GM12873 (cell line): ENCODE data around the gene SORBS1.

Source experiments
- TF ChIP-seq, protein P1 (sequence below): IDR thresholded peaks from 2 replicates; pipeline ENCODE4 v1.5.1; 2012; ENCODE audit warnings: low read depth, mild to moderate bottlenecking, moderate library complexity, low read length, control low read depth; ENCODE audit not compliant: insufficient read depth; ENCODE audit errors: missing control alignments

Gene SORBS1

DNA sequence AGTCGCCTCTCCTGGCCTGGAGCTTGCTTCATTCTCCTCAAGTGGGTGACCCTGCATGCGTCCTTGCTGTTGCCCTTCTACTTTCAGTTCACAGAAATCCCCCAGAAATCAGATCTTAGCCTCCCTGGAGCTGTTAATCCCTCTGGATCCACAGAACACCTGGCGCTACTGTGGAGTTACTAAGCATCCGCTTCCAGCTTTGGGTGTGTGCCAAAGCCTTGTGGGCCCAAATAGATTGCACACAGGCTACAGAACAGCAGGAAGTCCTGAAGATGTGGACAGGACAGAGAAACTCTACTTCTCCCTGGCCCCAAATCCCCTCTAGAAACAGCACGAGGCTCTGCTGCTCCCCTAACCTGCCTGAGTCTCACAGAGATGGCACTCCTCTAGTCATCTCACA lies 233.8 kb downstream of the SORBS1 start:
- TF ChIP-seq, protein P1, sequence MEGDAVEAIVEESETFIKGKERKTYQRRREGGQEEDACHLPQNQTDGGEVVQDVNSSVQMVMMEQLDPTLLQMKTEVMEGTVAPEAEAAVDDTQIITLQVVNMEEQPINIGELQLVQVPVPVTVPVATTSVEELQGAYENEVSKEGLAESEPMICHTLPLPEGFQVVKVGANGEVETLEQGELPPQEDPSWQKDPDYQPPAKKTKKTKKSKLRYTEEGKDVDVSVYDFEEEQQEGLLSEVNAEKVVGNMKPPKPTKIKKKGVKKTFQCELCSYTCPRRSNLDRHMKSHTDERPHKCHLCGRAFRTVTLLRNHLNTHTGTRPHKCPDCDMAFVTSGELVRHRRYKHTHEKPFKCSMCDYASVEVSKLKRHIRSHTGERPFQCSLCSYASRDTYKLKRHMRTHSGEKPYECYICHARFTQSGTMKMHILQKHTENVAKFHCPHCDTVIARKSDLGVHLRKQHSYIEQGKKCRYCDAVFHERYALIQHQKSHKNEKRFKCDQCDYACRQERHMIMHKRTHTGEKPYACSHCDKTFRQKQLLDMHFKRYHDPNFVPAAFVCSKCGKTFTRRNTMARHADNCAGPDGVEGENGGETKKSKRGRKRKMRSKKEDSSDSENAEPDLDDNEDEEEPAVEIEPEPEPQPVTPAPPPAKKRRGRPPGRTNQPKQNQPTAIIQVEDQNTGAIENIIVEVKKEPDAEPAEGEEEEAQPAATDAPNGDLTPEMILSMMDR, result no peak

DNA sequence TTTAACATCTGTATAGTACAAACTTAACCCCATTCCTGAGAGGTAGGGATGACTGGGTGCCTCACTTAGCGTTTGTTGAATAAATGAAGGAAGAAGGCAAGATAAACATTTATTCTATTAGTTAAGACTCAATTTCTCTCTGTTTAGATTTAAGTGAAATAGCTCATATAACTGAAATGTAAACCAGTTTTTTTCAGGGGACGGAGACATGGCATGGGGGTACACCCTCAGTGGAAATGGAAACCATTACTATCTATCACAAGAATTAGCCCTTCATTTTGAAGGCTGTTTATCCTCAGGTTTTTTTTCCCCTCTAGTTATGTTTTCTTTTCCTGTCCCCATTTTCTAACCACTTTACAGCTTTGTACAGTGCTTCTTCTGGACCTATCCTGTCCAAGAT lies 234.8 kb downstream of the SORBS1 start:
- TF ChIP-seq, protein P1, result no peak

DNA sequence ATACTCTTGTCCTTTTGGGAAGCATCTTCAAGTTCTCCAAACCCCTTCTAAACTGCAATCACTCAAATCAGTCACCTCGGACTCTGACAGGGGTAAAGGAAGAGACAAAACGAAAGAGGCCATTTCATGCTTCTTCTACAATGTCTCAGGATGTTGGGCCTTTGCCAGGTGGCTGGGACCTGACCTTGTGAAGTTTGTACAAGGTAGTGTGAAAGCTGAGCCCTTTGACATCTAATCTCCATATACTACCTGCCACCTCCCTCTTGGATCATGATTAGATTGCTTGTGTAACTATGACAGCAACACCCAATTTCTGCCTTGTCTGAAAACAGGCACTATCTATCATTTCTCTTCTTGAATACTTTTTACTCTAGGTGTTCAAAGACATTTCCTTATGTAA lies 235.3 kb downstream of the SORBS1 start:
- TF ChIP-seq, protein P1, result no peak

DNA sequence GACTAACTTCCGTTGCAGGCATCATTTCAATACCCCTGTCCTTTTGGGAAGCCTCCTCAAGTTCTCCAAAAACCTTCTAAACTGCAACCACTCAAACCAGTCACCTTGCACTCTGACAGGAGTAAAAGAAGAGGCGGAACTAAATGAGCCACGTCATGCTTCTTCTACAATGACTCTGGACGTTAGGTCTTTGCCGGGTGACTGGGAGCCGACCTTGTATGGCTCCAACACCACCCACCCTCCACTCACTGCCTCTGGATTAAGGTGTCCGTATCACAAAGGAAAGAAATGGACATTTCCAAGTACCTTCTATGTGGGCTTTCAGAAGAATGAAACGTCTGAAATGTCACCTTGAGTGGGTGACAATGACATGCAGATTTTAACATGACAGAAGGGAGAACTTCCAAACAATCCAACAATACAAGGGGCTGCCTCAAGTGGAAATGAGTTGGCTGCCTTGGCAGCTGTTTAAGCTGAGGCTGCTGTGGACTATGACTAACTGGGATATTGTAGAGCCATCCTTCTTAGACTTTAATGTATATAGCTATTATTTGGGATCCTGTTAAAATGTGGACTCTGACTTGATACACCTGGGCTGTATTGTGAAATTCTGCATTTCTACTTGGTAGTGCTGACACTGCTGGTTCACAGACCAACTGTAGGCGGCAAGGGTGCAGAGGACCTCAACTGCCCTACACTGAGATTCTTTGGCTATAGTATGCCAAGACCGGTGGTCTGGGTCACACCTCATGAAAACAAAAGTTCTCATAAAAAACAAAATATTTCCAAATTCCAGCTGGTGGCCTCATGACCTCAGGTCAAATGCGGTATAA lies 236.5 kb downstream of the SORBS1 start:
- TF ChIP-seq, protein P1, result no peak

DNA sequence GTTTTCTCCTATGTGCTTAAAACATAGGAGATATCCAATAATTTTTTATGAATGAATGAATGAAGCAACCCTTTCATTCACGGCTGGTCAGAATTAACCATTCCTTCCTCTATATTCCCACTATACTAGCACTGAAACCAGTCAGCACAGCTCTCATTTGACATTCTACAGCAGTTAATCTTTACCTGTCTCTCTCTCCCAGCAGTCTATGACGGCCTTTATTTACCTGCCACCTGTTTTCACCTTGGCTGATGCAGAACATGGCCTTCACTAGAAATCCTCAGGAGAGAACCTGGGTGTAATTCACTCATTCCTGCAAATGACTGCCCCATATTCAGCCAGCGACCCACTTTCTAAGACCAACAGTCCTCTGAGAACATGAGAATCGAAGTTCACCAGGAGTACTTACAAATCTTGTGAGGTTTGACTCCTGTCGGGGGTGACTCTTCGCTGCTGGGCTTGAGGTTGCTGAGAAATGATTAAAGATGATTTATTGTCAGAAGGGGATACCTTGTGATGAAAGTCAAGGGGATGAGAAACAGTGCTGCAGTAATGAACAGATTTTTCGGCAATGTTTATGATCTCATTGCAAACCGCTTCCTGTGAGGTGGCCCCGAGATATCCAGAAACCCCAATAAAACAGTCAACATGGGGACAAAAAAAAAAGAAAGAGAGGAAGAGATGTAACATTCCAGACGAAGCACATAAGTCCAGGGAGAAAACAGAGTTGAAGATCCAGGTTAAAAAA lies 239.4 kb downstream of the SORBS1 start:
- TF ChIP-seq, protein P1, result no peak

DNA sequence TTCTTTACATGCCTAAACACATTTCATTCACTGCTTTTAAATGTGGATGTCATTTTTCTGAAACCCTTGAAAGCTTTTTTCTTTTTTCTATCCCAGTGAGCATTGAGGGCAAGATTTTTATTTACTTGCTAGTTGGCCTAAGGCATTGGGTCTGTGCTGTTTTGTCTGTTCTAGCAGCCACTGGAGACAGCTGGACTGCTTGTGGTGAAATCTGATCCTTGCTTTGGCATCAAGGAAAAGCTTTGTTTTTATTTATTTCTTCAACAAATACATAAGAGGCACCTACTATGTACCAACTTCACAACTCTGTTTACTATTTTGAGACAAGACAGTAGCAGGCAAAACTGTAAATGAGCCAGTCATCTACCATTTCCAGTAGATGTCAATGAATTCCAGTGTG lies 241.9 kb downstream of the SORBS1 start:
- TF ChIP-seq, protein P1, result no peak

DNA sequence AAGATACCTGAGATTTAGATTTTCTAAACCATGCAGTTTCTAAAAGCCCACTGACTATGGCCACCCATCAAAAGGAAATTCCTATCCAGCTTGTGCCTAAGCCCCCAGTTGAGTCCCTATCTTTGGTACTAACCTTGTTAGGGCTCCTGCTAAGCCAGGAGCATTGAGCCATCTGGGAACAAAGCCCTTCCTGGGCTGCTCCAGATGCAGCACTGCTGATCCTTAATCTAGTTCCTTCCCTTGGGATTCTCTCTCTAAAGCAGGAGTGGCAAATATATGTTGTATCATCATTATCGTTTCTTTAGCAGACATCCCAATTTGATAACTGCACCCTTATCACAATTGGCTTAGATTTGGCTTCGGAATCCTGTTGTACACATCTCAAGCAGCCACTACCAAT lies 245.7 kb downstream of the SORBS1 start:
- TF ChIP-seq, protein P1, result no peak
